HUES48 (cell line): ENCODE data around the gene TBL1X.

Experiments
- H3K27ac ChIP-seq: one replicate; pipeline ENCODE4 v1.7.0; 2013; ENCODE audit warnings: low read depth, low read length, inconsistent platforms
- H3K27me3 ChIP-seq: 2 replicates; pipeline ENCODE4 v1.6.1; 2013; ENCODE audit warnings: mild to moderate bottlenecking, low read length; ENCODE audit not compliant: control insufficient read depth, insufficient read depth
- H3K36me3 ChIP-seq: 2 replicates; pipeline ENCODE4 v1.6.1; 2013; ENCODE audit warnings: low read length; ENCODE audit not compliant: control insufficient read depth, insufficient read depth
- H3K4me1 ChIP-seq: 2 replicates; pipeline ENCODE4 v1.6.1; 2013; ENCODE audit warnings: mild to moderate bottlenecking, low read length; ENCODE audit not compliant: control insufficient read depth, insufficient read depth
- H3K4me3 ChIP-seq: 2 replicates; pipeline ENCODE4 v1.5.1; 2013; ENCODE audit warnings: mild to moderate bottlenecking, low read depth, low read length
- H3K9ac ChIP-seq: 2 replicates; pipeline ENCODE4 v1.6.1; 2013; ENCODE audit warnings: mild to moderate bottlenecking, low read depth, low read length, moderate library complexity
- H3K9me3 ChIP-seq: 2 replicates; pipeline ENCODE4 v1.6.1; 2013; ENCODE audit warnings: low read length; ENCODE audit not compliant: control insufficient read depth, insufficient read depth

TBL1X gene

DNA sequence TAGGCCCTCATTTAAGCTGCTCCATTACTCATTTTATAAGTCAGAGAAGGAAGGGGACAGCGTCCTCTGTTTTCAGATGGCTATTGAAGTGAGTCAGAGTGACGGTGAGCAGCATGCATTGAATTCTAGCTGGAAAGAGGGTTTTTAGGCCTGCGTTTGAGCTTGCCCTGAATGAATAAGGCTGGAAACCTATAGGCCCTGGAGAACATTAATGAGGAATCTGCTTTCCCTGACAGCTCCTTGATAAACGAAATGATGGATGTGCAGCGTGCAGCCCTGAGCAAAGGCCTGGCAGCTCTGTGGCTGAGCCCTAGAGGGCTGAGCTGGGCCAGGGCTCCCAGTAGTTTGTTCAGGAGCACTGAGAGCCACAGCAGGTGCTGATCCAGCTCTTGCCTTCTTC lies 33.4 kb downstream of the TBL1X start:
- Histone ChIP-seq H3K27me3 (no peaks in the 10 kb centered on the region), H3K9me3 (no peaks in the 10 kb centered on the region), H3K4me1 (peaks cover 12% of the 10 kb centered on the region), H3K9ac (no peak overlapping the region), H3K4me3 (no peak overlapping the region), H3K36me3 (peaks cover 21% of the 10 kb centered on the region), H3K27ac (no peak overlapping the region)

DNA sequence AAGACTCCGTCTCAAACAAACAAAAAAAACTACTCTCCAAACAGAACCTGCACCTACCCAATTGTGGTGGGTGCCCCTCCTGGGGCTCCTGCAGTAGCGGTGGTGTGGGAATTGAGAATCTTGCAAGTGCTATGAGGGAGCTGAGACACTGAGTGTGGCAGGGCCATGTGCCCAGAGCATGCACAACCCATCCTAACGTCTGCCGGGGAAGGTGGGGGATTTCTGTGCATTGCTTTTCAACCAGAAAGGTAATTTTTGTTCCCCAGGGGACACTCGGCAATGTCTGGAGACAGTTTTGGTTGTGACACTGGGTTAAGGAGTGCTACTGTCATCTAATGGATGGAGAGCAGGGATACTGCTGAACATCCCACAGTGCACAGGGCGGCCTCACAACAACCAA lies 35.7 kb downstream of the TBL1X start:
- H3K36me3 ChIP-seq = peaks cover 39% of the 10 kb centered on the region
- no peak overlapping the region for H3K4me3 ChIP-seq
- H3K9me3 ChIP-seq = no peaks in the 10 kb centered on the region
- H3K27ac ChIP-seq = no peak overlapping the region
- H3K4me1 ChIP-seq = no peaks in the 10 kb centered on the region
- no peaks in the 10 kb centered on the region for H3K27me3 ChIP-seq
- H3K9ac ChIP-seq = no peak overlapping the region

- no peak overlapping the region for H3K4me3 ChIP-seq
- no peaks in the 10 kb centered on the region for H3K4me1 ChIP-seq
- no peak overlapping the region for H3K27ac ChIP-seq
- H3K27me3 ChIP-seq = no peaks in the 10 kb centered on the region
- no peaks in the 10 kb centered on the region for H3K9me3 ChIP-seq
- no peak overlapping the region for H3K9ac ChIP-seq
- H3K36me3 ChIP-seq = peaks cover 36% of the 10 kb centered on the region
Observed at GRCh38 chrX:9501362-9501761, 36.5 kb downstream of the TBL1X start.

GRCh38 chrX:9503261-9503660 lies 38.4 kb downstream of the TBL1X start:
- Histone ChIP-seq H3K9ac (no peak overlapping the region), H3K4me1 (no peaks in the 10 kb centered on the region), H3K27ac (no peak overlapping the region), H3K4me3 (no peak overlapping the region), H3K9me3 (no peaks in the 10 kb centered on the region), H3K27me3 (no peaks in the 10 kb centered on the region), H3K36me3 (peaks cover 36% of the 10 kb centered on the region)

DNA sequence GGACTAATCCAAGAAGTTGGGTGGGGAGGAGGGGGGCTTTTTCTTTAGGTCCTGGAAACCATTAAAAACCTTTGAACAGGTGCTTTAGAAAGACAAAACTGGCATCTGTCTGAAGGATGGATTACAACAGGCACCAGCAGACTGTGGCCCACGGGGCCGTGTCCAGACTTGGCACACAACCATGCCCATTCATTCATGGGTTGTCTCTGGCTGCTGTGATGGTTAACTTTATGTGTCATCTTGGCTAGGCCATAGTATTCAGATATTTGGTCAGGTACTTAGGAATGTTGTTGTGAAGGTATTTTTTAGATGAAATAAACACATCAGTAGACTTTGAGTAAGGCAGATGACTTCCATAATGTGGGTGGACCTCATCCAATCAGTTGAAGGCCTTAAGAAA lies 45.5 kb downstream of the TBL1X start:
- Histone ChIP-seq H3K27ac (no peak overlapping the region), H3K27me3 (no peaks in the 10 kb centered on the region), H3K9me3 (no peaks in the 10 kb centered on the region), H3K4me1 (no peaks in the 10 kb centered on the region), H3K36me3 (peaks cover 19% of the 10 kb centered on the region), H3K9ac (no peak overlapping the region), H3K4me3 (no peak overlapping the region)

DNA sequence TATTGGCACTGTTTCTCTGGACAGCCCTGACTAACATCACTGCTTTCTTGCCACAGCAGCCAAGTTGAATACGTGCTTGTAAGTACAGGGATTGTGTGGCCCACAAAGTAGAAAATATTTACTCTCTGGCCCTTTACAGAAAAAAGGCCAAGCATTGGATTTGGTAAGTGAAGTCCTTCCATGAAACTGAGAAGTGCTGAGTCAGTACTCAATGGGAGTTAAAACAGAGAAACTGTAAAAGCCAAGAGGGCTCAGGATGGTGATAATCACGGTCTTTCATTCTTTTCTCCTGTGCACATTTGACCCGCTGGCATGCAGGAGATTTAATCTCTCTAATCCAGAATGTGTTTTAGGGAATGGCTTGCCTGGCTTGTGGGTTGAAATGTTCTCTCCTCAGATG lies 46.1 kb downstream of the TBL1X start:
- Histone ChIP-seq H3K27me3 (no peaks in the 10 kb centered on the region), H3K4me3 (no peak overlapping the region), H3K36me3 (peaks cover 19% of the 10 kb centered on the region), H3K9ac (no peak overlapping the region), H3K4me1 (no peaks in the 10 kb centered on the region), H3K27ac (no peak overlapping the region), H3K9me3 (no peaks in the 10 kb centered on the region)

DNA sequence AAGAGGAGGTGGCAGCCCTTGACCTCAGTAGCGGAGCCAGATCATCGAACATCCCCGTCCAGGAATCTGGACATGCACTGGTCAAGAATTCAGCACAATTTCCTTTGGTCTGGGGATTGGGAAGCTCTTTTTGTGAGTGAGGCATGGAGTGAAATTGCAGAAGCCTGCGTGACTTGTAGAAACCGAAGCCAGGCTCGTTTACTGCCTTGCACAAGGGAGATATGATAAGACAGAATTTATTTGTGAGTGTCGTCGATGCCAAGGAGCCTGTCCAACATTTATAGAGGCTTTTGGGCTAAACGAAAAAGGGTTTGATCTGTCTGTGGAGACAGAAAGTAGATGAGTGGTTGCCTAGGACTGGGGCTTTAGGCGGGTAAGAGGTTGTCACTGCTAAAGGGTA lies 50.6 kb downstream of the TBL1X start:
- H3K27me3 ChIP-seq = no peaks in the 10 kb centered on the region
- H3K9ac ChIP-seq = no peak overlapping the region
- peaks cover 9% of the 10 kb centered on the region; the same call in 1 of the 2 replicates for H3K4me1 ChIP-seq
- H3K36me3 ChIP-seq = peaks cover 19% of the 10 kb centered on the region
- H3K4me3 ChIP-seq = no peak overlapping the region
- H3K27ac ChIP-seq = no peak overlapping the region
- H3K9me3 ChIP-seq = no peaks in the 10 kb centered on the region

DNA sequence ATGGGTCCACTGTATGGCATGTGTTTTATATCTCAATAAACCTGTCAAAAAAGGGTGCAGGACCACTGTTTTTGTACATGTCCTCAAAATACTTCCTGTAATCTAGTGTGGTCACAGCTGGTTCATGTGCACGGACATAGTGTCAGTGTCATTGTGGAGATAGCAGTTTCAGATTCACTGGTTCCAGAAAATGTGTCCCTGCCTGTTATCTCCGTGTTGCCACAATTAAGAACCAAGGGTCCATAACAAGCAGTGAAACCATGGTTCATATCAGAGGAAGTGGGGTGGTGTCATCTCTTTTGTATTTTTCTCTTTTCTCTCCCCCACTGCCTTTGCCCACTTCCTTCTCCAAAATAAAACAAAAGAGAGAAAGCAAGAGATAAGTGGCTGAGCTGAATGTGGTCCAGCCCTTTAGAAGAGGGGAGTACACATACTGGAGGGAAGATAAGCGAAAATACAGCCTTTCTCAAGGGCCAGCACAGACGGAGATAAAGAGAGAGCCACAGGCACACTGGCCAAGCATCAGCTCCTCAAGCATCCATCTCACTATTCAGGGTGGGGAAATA lies 51.2 kb downstream of the TBL1X start:
- no peaks in the 10 kb centered on the region for H3K27me3 ChIP-seq

GRCh38 chrX:9516635-9517034 lies 51.8 kb downstream of the TBL1X start:
- Histone ChIP-seq H3K9me3 (no peaks in the 10 kb centered on the region), H3K4me1 (peaks cover 14% of the 10 kb centered on the region), H3K36me3 (peaks cover 8% of the 10 kb centered on the region; the same call in 1 of the 2 replicates), H3K4me3 (no peak overlapping the region), H3K9ac (no peak overlapping the region), H3K27me3 (no peaks in the 10 kb centered on the region), H3K27ac (no peak overlapping the region)

More for the DNA sequence above, 51.2 kb downstream of the TBL1X start:
- Histone ChIP-seq H3K9me3 (no peaks in the 10 kb centered on the region), H3K4me1 (peaks cover 9% of the 10 kb centered on the region; the same call in 1 of the 2 replicates), H3K9ac (no peak overlapping the region), H3K4me3 (no peak overlapping the region), H3K27ac (no peak overlapping the region), H3K36me3 (peaks cover 14% of the 10 kb centered on the region)

GRCh38 chrX:9518051-9518450 lies 53.2 kb downstream of the TBL1X start:
- H3K4me1 ChIP-seq = peaks cover 15% of the 10 kb centered on the region
- H3K9ac ChIP-seq = no peak overlapping the region
- H3K9me3 ChIP-seq = no peaks in the 10 kb centered on the region
- H3K27me3 ChIP-seq = no peaks in the 10 kb centered on the region
- peaks cover 8% of the 10 kb centered on the region; the same call in 1 of the 2 replicates for H3K36me3 ChIP-seq
- H3K27ac ChIP-seq = no peak overlapping the region
- no peak overlapping the region for H3K4me3 ChIP-seq

GRCh38 chrX:9518889-9519288 lies 54.0 kb downstream of the TBL1X start:
- 0 out of 2 replicates have a peak, but pooled peaks cover under 1% of the 10 kb centered on the region for H3K36me3 ChIP-seq
- no peak overlapping the region for H3K27ac ChIP-seq
- H3K27me3 ChIP-seq = no peaks in the 10 kb centered on the region
- H3K9me3 ChIP-seq = no peaks in the 10 kb centered on the region
- H3K9ac ChIP-seq = no peak overlapping the region
- H3K4me1 ChIP-seq = peaks cover 15% of the 10 kb centered on the region
- H3K4me3 ChIP-seq = no peak overlapping the region
